Testis (tissue), 3 donors: Measurements from ENCODE around the gene GABBR2. TPM values are rescaled to one million over a fixed set of nuclear protein-coding genes. Genes with fewer than 3 reads are reported as not detected.
"Not testable (repeated sequence)": the region's sequence is repeated elsewhere in the genome, so short reads cannot be mapped to it uniquely, and the experiment has no call there.

Experiments used
- DNase-seq: peaks from one replicate; pipeline ENCODE4 v3.0.0-alpha.2; 2019
- H3K27ac ChIP-seq, 2 donors: fragments of 200-600 bp; sonication (generic); one replicate each; pipeline ENCODE4 v1.5.1; 2019
- H3K27me3 ChIP-seq: fragments of 200-600 bp; sonication (generic); one replicate; pipeline ENCODE4 v1.5.1; 2019
- H3K36me3 ChIP-seq: fragments of 200-600 bp; sonication (generic); one replicate; pipeline ENCODE4 v1.5.1; 2017; ENCODE audit warnings: low read depth; ENCODE audit errors: missing control alignments
- H3K4me1 ChIP-seq: fragments of 200-600 bp; sonication (generic); one replicate; pipeline ENCODE4 v1.5.1; 2019
- H3K4me3 ChIP-seq, 2 donors: fragments of 200-600 bp; sonication (generic); one replicate each; pipeline ENCODE4 v1.5.1; 2017 to 2019
- H3K9me3 ChIP-seq: fragments of 200-600 bp; sonication (generic); one replicate; pipeline ENCODE4 v1.5.1; 2017
- CTCF ChIP-seq, 3 experiments: fragments of 450-650 bp in 2 of 3; fragments of 200-600 bp in 1 of 3; sonication (generic) in 1 of 3; IDR thresholded peaks; one replicate each; pipeline ENCODE4 v1.5.1; 2016 to 2019; ENCODE audit warnings: antibody characterized with exemption in 3 of 3, mild to moderate bottlenecking in 2 of 3, moderate library complexity in 1 of 3
- POLR2A ChIP-seq: fragments of 450-650 bp; IDR thresholded peaks from one replicate; pipeline ENCODE4 v1.6.1; 2017; ENCODE audit warnings: antibody characterized with exemption, mild to moderate bottlenecking, moderate library complexity
- WGBS, 2 donors: methylation state at CpG; one replicate each; pipeline ENCODE4 v1.1.5; 2018; 5-methylcytosine and 5-hydroxymethylcytosine counted together
- intact Hi-C: fragments of 100-400 bp; cut with DNase I; formaldehyde crosslinking; loops from one replicate; pipeline ENCODE4 v1.15.1; 2023; ENCODE audit warnings: low total_unique reads
- polyA plus RNA-seq: library from polyadenylated mRNA; stranded (reverse); fragments of 350-450 nt; fragmentation: Illumina TruSeq; extraction: RNeasy Lipid Tissue Mini Kit (QIAGEN cat#74804); gene quantifications from one replicate; pipeline ENCODE4 v1.2.3, GENCODE V29; 2014; ENCODE audit warnings: low read depth, low replicate concordance; ENCODE audit not compliant: insufficient read depth
- total RNA-seq, 2 donors: library from RNA; depleted of rRNA; stranded (reverse); fragments of >200 nt; gene quantifications; one replicate each; pipeline ENCODE4 v1.2.3, GENCODE V29; 2016

Gene GABBR2
- total and polyA plus RNA-seq, 3 donors from 2014 or later: 3.0 to 8.1 (median 6.9) TPM

- WGBS, 2 donors: 66% methylated on average over 6 to 7 of the region's 7 CpGs
- DNase-seq: no peak
- H3K36me3 ChIP-seq: no peaks in the 10 kb centered on the region
- H3K27ac ChIP-seq: no peak overlapping the region
- H3K9me3 ChIP-seq: no peaks in the 10 kb centered on the region
- H3K4me3 ChIP-seq: no peak overlapping the region
- TF ChIP-seq CTCF (IDR thresholded peaks at IDR 0.05) (no peak), POLR2A (no peak)
- no peaks in the 10 kb centered on the region for H3K4me1 ChIP-seq
- intact Hi-C loops: no loop called here
- no peaks in the 10 kb centered on the region for H3K27me3 ChIP-seq
Observed at GRCh38 chr9:98686961-98687855, 21.5 kb downstream of the GABBR2 start.

GRCh38 chr9:98684816-98685215, 23.9 kb downstream of the GABBR2 start:
- intact Hi-C loops: not testable (repeated sequence)
- WGBS, 2 donors: 88 to 91% methylated on average over 2 of the region's 2 CpGs

GRCh38 chr9:98678244-98678842, 30.4 kb downstream of the GABBR2 start:
- WGBS, 2 donors: 29 to 37% methylated on average over 9 of the region's 9 CpGs
- no peaks in the 10 kb centered on the region for H3K27me3 ChIP-seq
- no peaks in the 10 kb centered on the region for H3K36me3 ChIP-seq
- DNase-seq: peak; percentile 36
- no peaks in the 10 kb centered on the region for H3K9me3 ChIP-seq
- no peak overlapping the region for H3K27ac ChIP-seq
- intact Hi-C loops: no loop called here
- no peak for TF ChIP-seq POLR2A
- TF ChIP-seq CTCF (IDR thresholded peaks at IDR 0.05): no peak
- no peak overlapping the region for H3K4me3 ChIP-seq
- H3K4me1 ChIP-seq: no peaks in the 10 kb centered on the region

More at GRCh38 chr9:98684816-98685215, 23.9 kb downstream of the GABBR2 start:
- H3K27me3 ChIP-seq, H3K4me3 ChIP-seq, H3K4me1 ChIP-seq, H3K36me3 ChIP-seq, DNase-seq, H3K27ac ChIP-seq, H3K9me3 ChIP-seq: not testable (repeated sequence)

- H3K27ac ChIP-seq: no peak overlapping the region
- WGBS, 2 donors: 59 to 64% methylated on average over 5 of the region's 5 CpGs
- H3K4me1 ChIP-seq: no peaks in the 10 kb centered on the region
- TF ChIP-seq POLR2A (no peak), CTCF (IDR thresholded peaks at IDR 0.05) (no peak)
- DNase-seq: no peak
- intact Hi-C loops: no loop called here
- no peak overlapping the region for H3K4me3 ChIP-seq
- H3K9me3 ChIP-seq: no peaks in the 10 kb centered on the region
- no peaks in the 10 kb centered on the region for H3K36me3 ChIP-seq
- H3K27me3 ChIP-seq: no peaks in the 10 kb centered on the region
Observed at GRCh38 chr9:98673681-98674080, 35.1 kb downstream of the GABBR2 start.

GRCh38 chr9:98667005-98667640, 41.6 kb downstream of the GABBR2 start:
- no peaks in the 10 kb centered on the region for H3K27me3 ChIP-seq
- no peak overlapping the region for H3K27ac ChIP-seq
- WGBS, 2 donors: 53 to 89% methylated on average over 1 to 4 of the region's 4 CpGs
- DNase-seq: no peak
- no peaks in the 10 kb centered on the region for H3K4me1 ChIP-seq
- intact Hi-C loops: no loop called here
- TF ChIP-seq CTCF (IDR thresholded peaks at IDR 0.05) (no peak), POLR2A (no peak)
- H3K36me3 ChIP-seq: no peaks in the 10 kb centered on the region
- H3K4me3 ChIP-seq: no peak overlapping the region
- no peaks in the 10 kb centered on the region for H3K9me3 ChIP-seq
